Measurements from ENCODE around the gene MMP17.

MMP17 gene

GRCh38 chr12:131843527-131843926 lies 15.3 kb downstream of the MMP17 start:
- no peak for DNase-seq (ENCODE audit: low read depth, low spot score)
- no peak overlapping the region for H3K4me3 ChIP-seq (ENCODE audit: low read length)

GRCh38 chr12:131844140-131844539 lies 15.9 kb downstream of the MMP17 start:
- DNase-seq (ENCODE audit: low read depth, low spot score): no peak
- no peak overlapping the region for H3K4me3 ChIP-seq (ENCODE audit: low read length)

DNA sequence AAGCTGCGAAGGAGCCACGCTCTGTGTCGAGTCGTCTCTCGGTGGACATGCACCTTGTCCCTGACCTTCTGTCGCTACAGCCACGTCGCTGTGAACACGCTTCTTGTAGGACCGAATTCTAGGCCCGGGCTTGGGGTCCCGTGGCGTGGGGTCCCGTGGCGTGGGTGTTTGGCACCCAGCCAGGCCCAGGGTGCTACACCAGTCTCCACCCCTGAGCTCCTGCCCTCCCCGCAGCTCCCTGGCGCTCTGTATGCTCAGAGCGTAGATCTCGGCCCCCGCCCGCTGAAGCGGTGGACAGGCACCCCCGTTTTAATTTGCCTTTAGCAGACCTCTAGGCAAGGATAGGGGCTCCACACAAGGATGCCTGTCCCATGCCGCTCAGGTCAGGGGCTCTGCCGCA lies 16.5 kb downstream of the MMP17 start:
- no peak for DNase-seq (ENCODE audit: low read depth, low spot score)
- H3K4me3 ChIP-seq (ENCODE audit: low read length): no peak overlapping the region

GRCh38 chr12:131845121-131845520 lies 16.9 kb downstream of the MMP17 start:
- no peak overlapping the region for H3K4me3 ChIP-seq (ENCODE audit: low read length)

GRCh38 chr12:131847456-131847855 lies 19.3 kb downstream of the MMP17 start:
- no peak overlapping the region for H3K4me3 ChIP-seq (ENCODE audit: low read length)
- DNase-seq (ENCODE audit: low read depth, low spot score): no peak

More at GRCh38 chr12:131845121-131845520, 16.9 kb downstream of the MMP17 start:
- no peak for DNase-seq (ENCODE audit: low read depth, low spot score)

DNA sequence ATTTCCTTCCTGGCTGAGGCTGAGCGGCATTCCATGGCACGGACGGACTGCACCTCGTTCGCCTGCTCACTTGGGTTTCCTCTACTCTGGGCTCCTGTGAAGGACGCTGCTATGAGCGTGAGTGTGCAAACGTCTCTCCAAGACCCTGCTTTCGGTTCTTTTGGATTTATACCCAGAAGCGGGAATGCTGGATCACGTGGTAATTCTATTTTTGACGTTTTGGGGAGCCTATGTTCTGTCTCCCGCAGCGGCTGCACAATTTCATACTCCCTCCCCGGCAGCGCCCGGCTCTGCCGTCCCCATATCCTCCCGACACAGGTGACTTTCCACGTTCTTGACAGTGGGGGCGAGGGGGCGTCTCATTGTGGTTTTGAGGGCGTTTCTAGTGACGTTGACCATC lies 20.6 kb downstream of the MMP17 start:
- no peak for DNase-seq (ENCODE audit: low read depth, low spot score)
- H3K4me3 ChIP-seq (ENCODE audit: low read length): no peak overlapping the region

DNA sequence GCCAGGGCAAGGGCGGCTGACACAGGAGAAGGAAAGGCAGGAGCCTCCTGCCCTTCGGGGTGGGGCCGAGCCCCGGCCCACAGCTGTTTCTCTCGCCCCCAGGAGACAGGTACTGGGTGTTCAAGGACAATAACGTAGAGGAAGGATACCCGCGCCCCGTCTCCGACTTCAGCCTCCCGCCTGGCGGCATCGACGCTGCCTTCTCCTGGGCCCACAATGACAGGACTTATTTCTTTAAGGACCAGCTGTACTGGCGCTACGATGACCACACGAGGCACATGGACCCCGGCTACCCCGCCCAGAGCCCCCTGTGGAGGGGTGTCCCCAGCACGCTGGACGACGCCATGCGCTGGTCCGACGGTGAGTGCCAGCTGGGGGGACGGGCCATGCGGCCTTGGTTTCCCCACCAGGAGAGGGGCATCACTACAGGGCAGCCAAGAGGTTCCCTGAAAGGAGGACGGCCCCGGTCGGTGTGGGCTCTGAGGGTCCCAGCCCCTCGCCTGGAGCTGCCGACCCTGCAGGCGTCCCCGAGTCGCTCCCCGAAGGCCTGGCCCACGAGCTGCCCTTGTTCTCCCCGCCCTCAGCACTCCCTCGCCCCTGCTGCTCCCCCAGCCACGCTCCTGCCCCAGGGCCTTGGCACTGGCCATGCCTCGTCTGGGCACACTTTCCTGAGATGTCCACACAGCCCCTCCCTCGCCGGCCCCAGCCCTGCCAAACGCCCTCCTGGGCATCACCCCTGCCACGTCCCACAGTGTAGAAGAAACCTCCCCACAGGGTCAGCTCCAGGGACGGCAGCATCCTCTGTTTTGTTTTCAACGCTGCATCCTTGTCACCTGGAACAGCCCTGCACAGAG lies 21.7 kb downstream of the MMP17 start:
- H3K4me3 ChIP-seq (ENCODE audit: low read length): no peak overlapping the region
- no peak for DNase-seq (ENCODE audit: low read depth, low spot score)

GRCh38 chr12:131850856-131851559 lies 22.8 kb downstream of the MMP17 start:
- H3K4me3 ChIP-seq (ENCODE audit: low read length): no peak overlapping the region
- DNase-seq (ENCODE audit: low read depth, low spot score): no peak

- no peak overlapping the region for H3K4me3 ChIP-seq (ENCODE audit: low read length)
- no peak for DNase-seq (ENCODE audit: low read depth, low spot score)
These were observed 23.8 kb downstream of the MMP17 start for GRCh38 chr12:131851741-131852550.

DNA sequence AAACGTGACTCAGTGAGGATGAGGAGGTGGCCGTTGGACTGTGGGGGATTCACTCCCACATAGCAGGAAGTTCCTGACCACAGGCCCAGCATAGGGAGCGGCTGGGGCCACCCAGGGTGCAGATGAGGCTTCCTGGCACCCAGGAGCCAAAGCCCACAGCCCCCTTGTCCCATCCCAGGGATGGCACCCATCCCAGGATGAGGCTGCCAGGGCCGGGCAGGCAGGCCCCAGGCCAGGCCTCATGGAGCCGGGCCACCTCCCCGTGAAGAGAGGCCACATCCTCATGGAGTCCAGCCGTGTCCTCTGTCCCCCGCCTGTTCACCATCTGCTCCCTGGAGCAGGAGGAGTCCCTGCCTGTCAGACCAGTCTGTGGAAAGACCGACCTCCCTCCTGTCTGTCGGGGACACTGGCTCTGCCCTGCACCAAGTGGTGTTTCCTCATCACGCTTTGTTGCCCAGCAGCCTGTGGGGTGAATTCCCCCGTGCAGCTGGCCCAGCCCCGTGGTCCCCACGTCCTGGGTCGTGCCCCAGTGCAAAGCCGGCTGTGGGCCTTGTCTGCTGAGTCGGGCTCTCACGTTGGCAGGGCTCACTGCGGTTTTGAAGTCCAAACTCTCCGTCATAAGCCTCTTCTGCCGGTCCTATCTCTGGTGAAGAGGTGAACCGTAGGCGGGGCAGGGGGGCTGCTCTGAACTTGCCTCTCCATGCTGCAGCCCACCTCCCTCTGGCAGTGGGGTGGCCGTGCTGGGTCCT lies 24.5 kb downstream of the MMP17 start:
- DNase-seq (ENCODE audit: low read depth, low spot score): peak; percentile 42

DNA sequence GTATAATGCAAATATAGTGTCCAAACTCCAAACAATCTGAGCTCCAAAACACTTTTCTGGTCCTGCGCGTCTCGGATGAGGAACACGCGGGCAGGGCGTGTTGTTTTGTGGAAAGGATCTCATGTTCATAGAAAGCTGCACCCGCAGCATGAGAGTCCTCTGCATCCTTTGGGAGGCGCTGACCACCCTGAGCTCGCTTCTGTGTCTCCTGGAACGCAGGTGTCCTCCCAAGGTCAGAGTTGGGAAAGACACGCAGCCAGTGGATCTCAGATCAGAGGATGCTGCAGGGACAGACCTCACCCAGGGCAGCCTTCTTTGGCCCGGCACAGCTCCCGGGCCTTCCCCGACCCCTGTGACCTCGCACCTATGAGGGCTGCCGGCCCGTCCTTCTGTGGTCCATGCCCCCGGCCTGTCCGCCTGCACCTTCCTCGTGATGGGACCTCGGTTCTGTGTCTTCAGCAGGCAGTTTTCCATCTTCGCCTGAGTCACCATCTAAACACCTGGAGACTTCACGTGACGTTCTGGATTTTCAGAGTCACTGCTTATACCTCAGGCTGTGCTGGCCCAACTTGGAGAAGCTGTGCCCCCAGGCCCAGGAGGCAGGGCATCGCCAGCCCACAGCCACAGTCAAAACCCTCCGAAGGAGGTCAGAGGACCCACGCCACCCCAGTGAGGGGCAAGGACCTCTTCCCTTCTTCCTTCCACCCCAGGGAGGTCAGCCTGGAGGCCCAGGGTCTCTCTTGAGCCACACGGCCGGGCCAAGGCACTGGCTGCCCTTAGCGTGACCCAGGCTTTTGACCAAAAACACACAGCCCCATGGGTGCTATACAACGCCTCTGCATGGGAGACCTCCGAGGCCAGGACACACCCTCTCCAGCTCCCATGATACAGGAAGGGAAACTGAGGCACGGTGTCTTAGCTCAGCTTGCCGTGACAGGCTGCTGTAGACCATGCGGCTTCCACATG lies 25.9 kb downstream of the MMP17 start:
- no peak for DNase-seq (ENCODE audit: low read depth, low spot score)
- no peak overlapping the region for H3K4me3 ChIP-seq (ENCODE audit: low read length)

More for the DNA sequence above, 24.5 kb downstream of the MMP17 start:
- no peak overlapping the region for H3K4me3 ChIP-seq (ENCODE audit: low read length)

DNA sequence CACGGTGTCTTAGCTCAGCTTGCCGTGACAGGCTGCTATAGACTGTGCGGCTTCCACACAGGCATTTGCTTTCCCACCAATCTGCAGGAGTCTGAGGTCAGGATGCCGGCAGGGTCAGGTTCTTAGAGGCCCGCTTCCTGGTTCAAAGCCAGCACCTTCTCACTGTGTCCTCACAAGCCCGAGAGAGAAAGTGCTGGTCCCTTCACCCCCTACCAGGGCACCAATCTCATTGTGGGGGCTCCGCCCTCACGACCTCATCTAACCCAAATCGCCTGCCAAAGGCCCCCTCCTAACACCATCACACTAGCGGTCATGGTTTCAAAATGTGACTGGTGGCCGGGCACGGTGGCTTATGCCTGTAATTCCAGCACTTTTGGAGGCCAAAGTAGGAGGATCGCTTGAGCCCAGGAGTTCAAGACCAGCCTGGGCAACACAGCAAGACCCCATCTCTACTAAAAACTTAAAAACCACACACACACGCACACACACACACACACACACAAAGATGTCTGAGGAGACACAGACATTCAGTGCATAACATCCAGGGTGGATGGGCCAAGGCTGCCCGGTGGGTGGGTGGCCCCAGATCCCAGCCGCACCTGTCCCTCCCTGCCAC lies 26.8 kb downstream of the MMP17 start:
- no peak overlapping the region for H3K4me3 ChIP-seq (ENCODE audit: low read length)
- no peak for DNase-seq (ENCODE audit: low read depth, low spot score)

DNA sequence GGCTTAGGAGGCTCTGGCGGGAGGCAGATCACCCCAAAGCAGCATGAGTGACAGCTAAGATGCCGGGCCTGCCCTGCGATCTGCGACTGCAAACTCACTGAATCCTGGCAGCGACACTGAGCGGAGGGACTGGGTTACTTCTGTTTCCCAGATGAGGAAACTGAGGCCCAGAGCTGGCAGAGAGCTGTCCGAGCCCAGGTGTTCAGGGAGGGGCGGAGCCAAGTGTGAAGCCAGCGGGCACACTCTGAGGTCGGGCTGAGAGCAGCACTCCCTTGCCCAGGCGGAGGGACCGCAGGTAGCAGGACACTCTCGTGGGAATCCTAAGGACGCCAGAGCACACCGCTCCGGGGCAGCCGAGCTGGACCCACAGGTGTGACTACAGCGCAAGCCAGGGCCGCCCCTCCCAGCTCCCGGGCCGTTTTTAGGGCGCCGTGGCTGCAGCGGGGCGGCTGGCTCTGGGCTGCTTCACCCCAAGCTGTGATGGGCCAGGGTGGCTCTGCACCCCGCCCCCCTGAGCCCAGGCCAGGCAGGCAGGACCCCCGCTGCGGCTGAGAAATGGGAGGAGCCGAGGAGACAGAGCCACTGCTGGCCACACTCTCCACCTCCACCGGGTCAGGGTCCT lies 27.4 kb downstream of the MMP17 start:
- no peak for DNase-seq (ENCODE audit: low read depth, low spot score)
- no peak overlapping the region for H3K4me3 ChIP-seq (ENCODE audit: low read length)

DNA sequence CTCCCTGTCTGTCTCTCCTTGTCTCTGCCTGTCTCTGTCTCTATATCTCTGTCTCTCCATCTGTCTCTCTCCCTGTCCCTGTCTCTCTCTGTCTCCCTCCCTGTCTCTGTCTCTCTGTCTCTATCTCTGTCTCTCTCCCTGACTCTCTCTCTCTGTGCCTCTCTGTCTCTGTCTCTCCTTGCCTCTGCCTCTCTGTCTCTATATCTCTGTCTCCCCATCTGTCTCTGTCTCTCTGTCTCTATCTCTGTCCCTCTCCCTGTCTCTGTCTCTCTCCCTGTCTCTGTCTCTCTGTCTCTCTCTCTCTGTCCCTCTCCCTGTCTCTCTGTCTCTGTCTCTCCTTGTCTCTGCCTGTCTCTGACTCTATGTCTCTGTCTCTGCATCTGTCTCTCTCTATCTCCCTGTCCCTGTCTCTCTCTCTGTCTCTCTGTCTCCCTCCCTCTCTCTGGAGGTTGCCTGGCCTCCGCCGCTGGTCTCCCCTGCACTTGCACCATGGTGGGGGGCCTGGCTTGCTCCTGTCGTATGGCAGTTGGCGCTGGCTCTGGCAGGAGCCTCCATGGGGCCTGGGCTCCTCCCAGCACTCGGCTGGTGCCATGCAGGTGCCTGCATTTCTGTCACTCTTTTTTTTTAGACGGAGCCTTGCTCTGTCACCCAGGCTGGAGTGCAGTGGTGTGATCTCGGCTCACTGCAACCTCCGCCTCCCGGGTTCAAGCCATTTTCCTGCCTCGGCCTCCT lies 28.3 kb downstream of the MMP17 start:
- H3K4me3 ChIP-seq (ENCODE audit: low read length): no peak overlapping the region
- DNase-seq (ENCODE audit: low read depth, low spot score): no peak

- no peak for DNase-seq (ENCODE audit: low read depth, low spot score)
These were observed 30.0 kb downstream of the MMP17 start for GRCh38 chr12:131857908-131858850.

More at GRCh38 chr12:131857908-131858850, 30.0 kb downstream of the MMP17 start:
- no peak overlapping the region for H3K4me3 ChIP-seq (ENCODE audit: low read length)
